HK-2 (cell line): ENCODE data around the gene C3AR1.
"Not testable (repeated sequence)": the region's sequence is repeated elsewhere in the genome, so short reads cannot be mapped to it uniquely, and the experiment has no call there.

Source experiments
- DNase-seq: peaks from one replicate; pipeline ENCODE4 v3.0.0-alpha.2; 2018; ENCODE audit not compliant: unreplicated experiment

C3AR1 gene

GRCh38 chr12:8028267-8028666 is 37.9 kb downstream of the C3AR1 start:
- no peak for DNase-seq

- no peak for DNase-seq
Observed at GRCh38 chr12:8027856-8028255, 38.3 kb downstream of the C3AR1 start.

GRCh38 chr12:8026291-8026900 is 39.8 kb downstream of the C3AR1 start:
- peak; percentile 96 for DNase-seq

- no peak for DNase-seq
Observed at GRCh38 chr12:8018666-8019581, 47.2 kb downstream of the C3AR1 start.

- not testable (repeated sequence) for DNase-seq
Observed at GRCh38 chr12:8018213-8018612, 47.9 kb downstream of the C3AR1 start.

- no peak for DNase-seq
Observed at GRCh38 chr12:8014836-8015235, 51.3 kb downstream of the C3AR1 start.

GRCh38 chr12:8012651-8013309 is 53.4 kb downstream of the C3AR1 start:
- no peak for DNase-seq

- no peak for DNase-seq
Observed at GRCh38 chr12:8011331-8011730, 54.8 kb downstream of the C3AR1 start.
